ENCODE results near the gene DTD2. TPM values are rescaled to one million over a fixed set of nuclear protein-coding genes. Genes with fewer than 3 reads are reported as not detected.
A peak's percentile ranks its signal among the peaks of the same experiment; 100 is the strongest.

Gene DTD2
- total RNA-seq, 1 experiment from 2014 or later = 16.7 TPM

DNA sequence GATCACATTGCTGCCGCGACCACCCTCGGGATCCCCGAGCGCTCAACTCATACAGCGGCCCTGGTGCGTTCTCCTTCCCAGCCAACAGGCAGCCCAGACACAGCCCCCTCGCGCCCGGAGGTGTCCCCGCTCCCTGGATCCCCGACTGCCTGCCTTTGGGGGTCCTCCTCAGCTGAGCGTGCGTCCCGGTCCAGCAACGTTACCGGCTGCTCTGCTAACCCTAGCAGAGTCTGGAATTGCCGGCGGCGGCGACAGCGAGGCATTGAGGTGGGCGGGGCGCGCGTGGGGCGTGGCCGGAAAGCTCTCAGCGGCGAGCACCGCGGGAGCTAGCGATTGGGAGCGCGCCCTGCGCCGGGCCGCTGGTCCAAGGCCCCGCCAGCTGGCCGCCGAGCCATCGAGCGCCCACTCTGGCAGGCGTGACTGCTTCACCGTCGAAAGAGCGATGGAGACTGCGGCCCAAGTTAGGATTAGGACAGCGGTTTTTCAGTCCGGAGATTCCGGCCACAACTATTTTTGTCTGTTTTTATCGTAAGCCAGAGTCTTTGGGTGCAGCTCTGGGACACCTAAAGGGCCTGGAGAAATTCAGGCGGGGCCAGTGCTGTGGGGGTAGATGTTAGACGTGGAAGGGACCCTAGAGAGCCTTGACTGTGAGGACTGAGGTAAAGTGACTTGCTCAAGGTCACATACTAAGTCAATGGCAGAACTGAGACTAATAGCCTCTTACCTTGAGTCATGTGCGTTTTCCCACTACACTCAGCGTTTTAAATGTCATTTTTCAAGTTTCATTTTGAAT lies 36.8 kb downstream of the DTD2 start, which contains the start of gene HEATR5A (continued):
- TF ChIP-seq MXD4 (CRISPR knock-in tag; IDR thresholded peaks at IDR 0.05; ENCODE audit: borderline replicate concordance) = no peak
- TF ChIP-seq, protein P1, sequence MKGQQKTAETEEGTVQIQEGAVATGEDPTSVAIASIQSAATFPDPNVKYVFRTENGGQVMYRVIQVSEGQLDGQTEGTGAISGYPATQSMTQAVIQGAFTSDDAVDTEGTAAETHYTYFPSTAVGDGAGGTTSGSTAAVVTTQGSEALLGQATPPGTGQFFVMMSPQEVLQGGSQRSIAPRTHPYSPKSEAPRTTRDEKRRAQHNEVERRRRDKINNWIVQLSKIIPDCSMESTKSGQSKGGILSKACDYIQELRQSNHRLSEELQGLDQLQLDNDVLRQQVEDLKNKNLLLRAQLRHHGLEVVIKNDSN (CRISPR knock-in tag; IDR thresholded peaks at IDR 0.05) = no peak
- peak; percentile 85 for TF ChIP-seq ZNF232 (CRISPR knock-in tag; IDR thresholded peaks at IDR 0.05)
- peak; percentile 68; the same call in 1 of the 2 replicates for TF ChIP-seq NFE2L1 (CRISPR knock-in tag; IDR thresholded peaks at IDR 0.05)
- TF ChIP-seq ZNF138 (CRISPR knock-in tag; conservative IDR thresholded peaks at IDR 0.05) = no peak
- TF ChIP-seq NFYB (CRISPR knock-in tag; conservative IDR thresholded peaks at IDR 0.05; ENCODE audit: low read depth) = peak; percentile 58
- TF ChIP-seq, protein P2, sequence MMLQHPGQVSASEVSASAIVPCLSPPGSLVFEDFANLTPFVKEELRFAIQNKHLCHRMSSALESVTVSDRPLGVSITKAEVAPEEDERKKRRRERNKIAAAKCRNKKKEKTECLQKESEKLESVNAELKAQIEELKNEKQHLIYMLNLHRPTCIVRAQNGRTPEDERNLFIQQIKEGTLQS (CRISPR knock-in tag; conservative IDR thresholded peaks at IDR 0.05) = no peak
- 0 out of 2 replicates have a peak, but pooled peaks have one; percentile 23 for TF ChIP-seq ZNF671 (CRISPR knock-in tag; IDR thresholded peaks at IDR 0.05)
- TF ChIP-seq ZNF396 (CRISPR knock-in tag; IDR thresholded peaks at IDR 0.05; ENCODE audit: borderline replicate concordance) = no peak
- TF ChIP-seq, protein P3, sequence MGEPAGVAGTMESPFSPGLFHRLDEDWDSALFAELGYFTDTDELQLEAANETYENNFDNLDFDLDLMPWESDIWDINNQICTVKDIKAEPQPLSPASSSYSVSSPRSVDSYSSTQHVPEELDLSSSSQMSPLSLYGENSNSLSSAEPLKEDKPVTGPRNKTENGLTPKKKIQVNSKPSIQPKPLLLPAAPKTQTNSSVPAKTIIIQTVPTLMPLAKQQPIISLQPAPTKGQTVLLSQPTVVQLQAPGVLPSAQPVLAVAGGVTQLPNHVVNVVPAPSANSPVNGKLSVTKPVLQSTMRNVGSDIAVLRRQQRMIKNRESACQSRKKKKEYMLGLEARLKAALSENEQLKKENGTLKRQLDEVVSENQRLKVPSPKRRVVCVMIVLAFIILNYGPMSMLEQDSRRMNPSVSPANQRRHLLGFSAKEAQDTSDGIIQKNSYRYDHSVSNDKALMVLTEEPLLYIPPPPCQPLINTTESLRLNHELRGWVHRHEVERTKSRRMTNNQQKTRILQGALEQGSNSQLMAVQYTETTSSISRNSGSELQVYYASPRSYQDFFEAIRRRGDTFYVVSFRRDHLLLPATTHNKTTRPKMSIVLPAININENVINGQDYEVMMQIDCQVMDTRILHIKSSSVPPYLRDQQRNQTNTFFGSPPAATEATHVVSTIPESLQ (CRISPR knock-in tag; IDR thresholded peaks at IDR 0.05) = no peak
- peak; percentile 93 for TF ChIP-seq FOXK1 (CRISPR knock-in tag; IDR thresholded peaks at IDR 0.05)
- TF ChIP-seq, protein P4, sequence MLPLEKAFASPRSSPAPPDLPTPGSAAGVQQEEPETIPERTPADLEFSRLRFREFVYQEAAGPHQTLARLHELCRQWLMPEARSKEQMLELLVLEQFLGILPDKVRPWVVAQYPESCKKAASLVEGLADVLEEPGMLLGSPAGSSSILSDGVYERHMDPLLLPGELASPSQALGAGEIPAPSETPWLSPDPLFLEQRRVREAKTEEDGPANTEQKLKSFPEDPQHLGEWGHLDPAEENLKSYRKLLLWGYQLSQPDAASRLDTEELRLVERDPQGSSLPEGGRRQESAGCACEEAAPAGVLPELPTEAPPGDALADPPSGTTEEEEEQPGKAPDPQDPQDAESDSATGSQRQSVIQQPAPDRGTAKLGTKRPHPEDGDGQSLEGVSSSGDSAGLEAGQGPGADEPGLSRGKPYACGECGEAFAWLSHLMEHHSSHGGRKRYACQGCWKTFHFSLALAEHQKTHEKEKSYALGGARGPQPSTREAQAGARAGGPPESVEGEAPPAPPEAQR (CRISPR knock-in tag; IDR thresholded peaks at IDR 0.05) = no peak
- TF ChIP-seq JUN (CRISPR knock-in tag; IDR thresholded peaks at IDR 0.05) = no peak
- no peak; the same call in 1 of the 2 replicates for TF ChIP-seq RORB (CRISPR knock-in tag; IDR thresholded peaks at IDR 0.05)
- TF ChIP-seq, protein P5, sequence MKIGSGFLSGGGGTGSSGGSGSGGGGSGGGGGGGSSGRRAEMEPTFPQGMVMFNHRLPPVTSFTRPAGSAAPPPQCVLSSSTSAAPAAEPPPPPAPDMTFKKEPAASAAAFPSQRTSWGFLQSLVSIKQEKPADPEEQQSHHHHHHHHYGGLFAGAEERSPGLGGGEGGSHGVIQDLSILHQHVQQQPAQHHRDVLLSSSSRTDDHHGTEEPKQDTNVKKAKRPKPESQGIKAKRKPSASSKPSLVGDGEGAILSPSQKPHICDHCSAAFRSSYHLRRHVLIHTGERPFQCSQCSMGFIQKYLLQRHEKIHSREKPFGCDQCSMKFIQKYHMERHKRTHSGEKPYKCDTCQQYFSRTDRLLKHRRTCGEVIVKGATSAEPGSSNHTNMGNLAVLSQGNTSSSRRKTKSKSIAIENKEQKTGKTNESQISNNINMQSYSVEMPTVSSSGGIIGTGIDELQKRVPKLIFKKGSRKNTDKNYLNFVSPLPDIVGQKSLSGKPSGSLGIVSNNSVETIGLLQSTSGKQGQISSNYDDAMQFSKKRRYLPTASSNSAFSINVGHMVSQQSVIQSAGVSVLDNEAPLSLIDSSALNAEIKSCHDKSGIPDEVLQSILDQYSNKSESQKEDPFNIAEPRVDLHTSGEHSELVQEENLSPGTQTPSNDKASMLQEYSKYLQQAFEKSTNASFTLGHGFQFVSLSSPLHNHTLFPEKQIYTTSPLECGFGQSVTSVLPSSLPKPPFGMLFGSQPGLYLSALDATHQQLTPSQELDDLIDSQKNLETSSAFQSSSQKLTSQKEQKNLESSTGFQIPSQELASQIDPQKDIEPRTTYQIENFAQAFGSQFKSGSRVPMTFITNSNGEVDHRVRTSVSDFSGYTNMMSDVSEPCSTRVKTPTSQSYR (CRISPR knock-in tag; IDR thresholded peaks at IDR 0.05) = no peak
- no peak for TF ChIP-seq SOX15 (CRISPR knock-in tag; IDR thresholded peaks at IDR 0.05)
- 0 out of 2 replicates have a peak, but pooled peaks have one; percentile 14 for TF ChIP-seq RELA (CRISPR knock-in tag; IDR thresholded peaks at IDR 0.05; ENCODE audit: borderline replicate concordance)
- peak; percentile 53; the same call in 1 of the 2 replicates for TF ChIP-seq ESRRA (CRISPR knock-in tag; IDR thresholded peaks at IDR 0.05; ENCODE audit: borderline replicate concordance)

DNA sequence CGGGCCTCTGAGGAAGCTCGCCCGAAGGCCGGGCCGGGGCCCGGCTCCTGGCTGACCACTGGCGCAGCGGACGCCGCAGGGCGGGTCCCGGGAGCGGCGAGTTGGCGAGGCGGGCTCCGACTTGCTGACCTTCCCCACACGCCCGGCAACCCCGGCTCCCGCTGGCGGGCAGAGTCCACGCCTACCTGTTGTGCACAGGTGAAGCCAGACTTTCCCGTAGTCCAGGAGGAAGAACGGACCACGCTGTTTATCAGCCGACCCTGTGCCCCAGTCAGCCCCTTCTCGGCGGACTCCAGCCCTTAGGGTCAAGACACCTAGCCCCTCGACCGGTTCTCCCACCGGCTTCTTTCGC lies 37.4 kb downstream of the DTD2 start:
- Mint-ChIP-seq H3K9me3 (no peaks in the 10 kb centered on the region), H3K36me3 (no peaks in the 10 kb centered on the region), H3K27me3 (ENCODE audit: low read depth) (no peaks in the 10 kb centered on the region), H3K4me1 (peaks cover 23% of the 10 kb centered on the region), H3K27ac (no peak overlapping the region; the same call in 1 of the 2 replicates), H3K4me3 (peak overlapping the region; percentile 90)
- ATAC-seq = peak; percentile 63
- ChIA-PET POLR2A (interaction anchor here (1.0 to 2.0 kb wide), 6 partner anchors 8 to 657 kb away, joined by 3 to 15 read pairs (median 7); partner anchors contain the start of genes ARHGAP5, DTD2 and HECTD1), CTCF (interaction anchor here (0.9 to 1.4 kb wide), 7 partner anchors 9 to 835 kb away, joined by 3 to 6 read pairs (median 4); partner anchors contain the start of gene HECTD1)
- DNase-seq (ENCODE audit: low spot score) = peak; percentile 78
- TF ChIP-seq TP53 (CRISPR knock-in tag; IDR thresholded peaks at IDR 0.05) = no peak
- TF ChIP-seq NR1H2 (CRISPR knock-in tag; IDR thresholded peaks at IDR 0.05) = no peak
